HepG2 (cell line): ENCODE measurements around the gene IL1A. TPM values are rescaled to one million over a fixed set of nuclear protein-coding genes. Genes with fewer than 3 reads are reported as not detected.

Experiments used
- ATAC-seq: fragments of 200-7000 bp; cut with Tn5 transposase; 3 replicates; pipeline ENCODE4 v1.9.1; 2020; ENCODE audit warnings: mild to moderate bottlenecking, moderate library complexity
- BruUV-seq: library from RNA; stranded (reverse); fragments of 400-500 nt; replicated peaks from 2 replicates; lab custom pipeline; 2021; lab: Mats Ljungman, UMichigan
- CTCF ChIA-PET: fragments of 300-600 bp; formaldehyde crosslinking; extraction: SDS; loops from one replicate; lab custom pipeline; 2021; ENCODE audit warnings: low total read pairs, inconsistent platforms, low intra/inter-chr PET ratio; lab: Yijun Ruan, JAX
- POLR2A ChIA-PET: fragments of 350-600 bp; sonication (Branson Sonifier 250); formaldehyde crosslinking; loops from one replicate; lab custom pipeline; 2020; ENCODE audit warnings: antibody characterized with exemption, inconsistent platforms; lab: Yijun Ruan, JAX
- DNase-seq: peaks from one replicate; pipeline ENCODE4 v3.0.0-alpha.2; 2015; ENCODE audit warnings: low spot score
- FAIRE-seq: peaks from 3 replicates; lab custom pipeline; 2011; peaks lifted over from hg19 to GRCh38; lab: Jason Lieb, UNC
- H2AFZ ChIP-seq: one replicate; pipeline ENCODE4 v1.6.1; 2011; ENCODE audit warnings: low read length, inconsistent platforms
- H3K27ac ChIP-seq: fragments of 300-600 bp; 3 replicates; pipeline ENCODE4 v1.8.0; 2011; ENCODE audit warnings: mixed run types, mild to moderate bottlenecking, mixed read lengths, low read length, inconsistent platforms; ENCODE audit not compliant: insufficient read depth; ENCODE audit errors: extremely low read length
- H3K27me3 ChIP-seq, 2 experiments: fragments of 200-600 bp in 1 of 2; 2 replicates in 1 of 2; 3 replicates in 1 of 2; pipeline versions ENCODE4 v1.6.0 to v1.8.0; 2011; ENCODE audit warnings: low read length in 2 of 2, mild to moderate bottlenecking in 2 of 2, moderate library complexity in 2 of 2, inconsistent platforms in 1 of 2; ENCODE audit not compliant: insufficient read depth in 2 of 2, control insufficient read depth in 1 of 2
- H3K36me3 ChIP-seq, 2 experiments: fragments of 200-600 bp in 1 of 2; replicated peaks in 1 of 2; 2 replicates in 1 of 2; 3 replicates in 1 of 2; pipeline versions ENCODE4 v1.5.1 to v1.8.0; 2011; ENCODE audit warnings: low read length in 2 of 2, inconsistent platforms in 1 of 2; ENCODE audit not compliant: insufficient read depth in 2 of 2, control insufficient read depth in 1 of 2
- H3K4me1 ChIP-seq: 2 replicates; pipeline ENCODE4 v1.5.1; 2012; ENCODE audit warnings: low read length, inconsistent platforms; ENCODE audit not compliant: insufficient read depth
- H3K4me2 ChIP-seq: 2 replicates; pipeline ENCODE4 v1.6.0; 2011; ENCODE audit warnings: low read depth, low read length, inconsistent platforms
- H3K4me3 ChIP-seq, 3 experiments: fragments of 200-600 bp in 1 of 3; sonication (generic), shearing (Covaris generic) in 1 of 3; replicated peaks in 1 of 3; 2 replicates each; pipeline ENCODE4 v1.5.1; 2011 to 2016; ENCODE audit warnings: low read length in 3 of 3, inconsistent platforms in 2 of 3, low read depth in 2 of 3, mild to moderate bottlenecking in 2 of 3, control low read depth in 1 of 3, mixed read lengths in 1 of 3; ENCODE audit not compliant: insufficient read depth in 1 of 3
- H3K79me2 ChIP-seq: one replicate; pipeline ENCODE4 v1.6.1; 2011; ENCODE audit warnings: low read length, inconsistent platforms; ENCODE audit not compliant: insufficient read depth
- H3K9ac ChIP-seq: 2 replicates; pipeline ENCODE4 v1.6.0; 2011; ENCODE audit warnings: mild to moderate bottlenecking, low read depth, low read length, inconsistent platforms; ENCODE audit not compliant: insufficient read depth
- H3K9me3 ChIP-seq: 2 replicates; pipeline ENCODE4 v1.5.1; 2012; ENCODE audit warnings: mild to moderate bottlenecking, low read length
- H4K20me1 ChIP-seq: 2 replicates; pipeline ENCODE4 v1.6.0; 2011; ENCODE audit warnings: inconsistent platforms, mild to moderate bottlenecking, low read length, moderate library complexity; ENCODE audit not compliant: insufficient read depth
- MXD4 ChIP-seq: IDR thresholded peaks from 2 replicates; pipeline ENCODE4 v1.6.1; 2016; ENCODE audit warnings: mild to moderate bottlenecking, missing biosample characterization, missing genetic modification reagents
- RBM39 ChIP-seq: fragments of 200-400 bp; formaldehyde crosslinking; IDR thresholded peaks from one replicate; pipeline ENCODE4 v1.6.1; 2018; ENCODE audit warnings: antibody characterized with exemption, mild to moderate bottlenecking, low read depth, low read length; ENCODE audit not compliant: poor library complexity, severe bottlenecking
- SETDB1 ChIP-seq: sonication (generic); formaldehyde crosslinking; IDR thresholded peaks from 2 replicates; pipeline ENCODE4 v1.5.1; 2020; ENCODE audit warnings: missing genetic modification reagents, mild to moderate bottlenecking, borderline replicate concordance
- ZNF337 ChIP-seq: sonication (generic); formaldehyde crosslinking; IDR thresholded peaks from 2 replicates; pipeline ENCODE4 v1.5.1; 2020; ENCODE audit warnings: missing genetic modification reagents, low read depth, mild to moderate bottlenecking, borderline replicate concordance
- ZNF383 ChIP-seq: sonication (generic); formaldehyde crosslinking; IDR thresholded peaks from 2 replicates; pipeline ENCODE4 v1.4.0; 2020; ENCODE audit warnings: missing genetic modification reagents, mild to moderate bottlenecking, borderline replicate concordance
- ZNF567 ChIP-seq: sonication (generic); formaldehyde crosslinking; IDR thresholded peaks from 2 replicates; pipeline ENCODE4 v1.8.1; 2023; ENCODE audit warnings: mild to moderate bottlenecking, missing genetic modification reagents, borderline replicate concordance
- ZNF788 ChIP-seq: sonication (generic); formaldehyde crosslinking; IDR thresholded peaks from 2 replicates; pipeline ENCODE4 v1.5.0; 2020; ENCODE audit warnings: mild to moderate bottlenecking, missing genetic modification reagents, borderline replicate concordance
- WGBS: methylation state at CpG from one replicate; pipeline ENCODE4 v1.1.6; 2017; ENCODE audit warnings: low lambda C conversion rate; 5-methylcytosine and 5-hydroxymethylcytosine counted together
- in situ Hi-C: cut with HindIII; loops from 2 replicates; pipeline ENCODE4 v1.10.0; 2017; ENCODE audit warnings: low pct_unique_long_range_greater_than_20kb; ENCODE audit not compliant: extremely low pct_ligation_motif_present
- intact Hi-C: fragments of 100-400 bp; cut with micrococcal nuclease; formaldehyde crosslinking; loops from one replicate; pipeline ENCODE4 v1.10.0; 2022; ENCODE audit not compliant: unreplicated experiment
- polyA plus RNA-seq, 8 experiments: library from polyadenylated mRNA; depleted of rRNA in 3 of 8; stranded (reverse) in 7 of 8; unstranded in 1 of 8; fragments of >200 nt; fragmentation: Illumina TruSeq in 4 of 8; extraction: Trizol in 4 of 8; gene quantifications; 2 replicates each; pipeline versions ENCODE4 v1.2.1 to v1.2.3, GENCODE V29; 2011 to 2016; ENCODE audit warnings: low read depth in 4 of 8, missing spikeins in 1 of 8, mixed read lengths in 1 of 8; ENCODE audit not compliant: insufficient read depth in 1 of 8
- total RNA-seq, 5 experiments: library from RNA; depleted of rRNA; stranded (reverse); fragments of >200 nt; fragmentation: Illumina TruSeq; extraction: Trizol; gene quantifications; 2 replicates each; pipeline ENCODE4 v1.2.3, GENCODE V29; 2016; ENCODE audit warnings: low read depth in 1 of 5
- TF ChIP-seq, protein P1 (sequence below): sonication (generic); formaldehyde crosslinking; IDR thresholded peaks from 2 replicates; pipeline ENCODE4 v1.5.0; 2020; ENCODE audit warnings: mild to moderate bottlenecking, low read depth, missing genetic modification reagents, borderline replicate concordance
- TF ChIP-seq, protein P2 (sequence below): sonication (generic); formaldehyde crosslinking; IDR thresholded peaks from 2 replicates; pipeline ENCODE4 v1.4.0; 2020; ENCODE audit warnings: low read depth, mild to moderate bottlenecking, missing genetic modification reagents

Gene IL1A
- total and polyA plus RNA-seq, 2 of the 13 experiments (the other 11 are each of a cell fraction or from before 2014, with no cell fraction given) = not detected

DNA sequence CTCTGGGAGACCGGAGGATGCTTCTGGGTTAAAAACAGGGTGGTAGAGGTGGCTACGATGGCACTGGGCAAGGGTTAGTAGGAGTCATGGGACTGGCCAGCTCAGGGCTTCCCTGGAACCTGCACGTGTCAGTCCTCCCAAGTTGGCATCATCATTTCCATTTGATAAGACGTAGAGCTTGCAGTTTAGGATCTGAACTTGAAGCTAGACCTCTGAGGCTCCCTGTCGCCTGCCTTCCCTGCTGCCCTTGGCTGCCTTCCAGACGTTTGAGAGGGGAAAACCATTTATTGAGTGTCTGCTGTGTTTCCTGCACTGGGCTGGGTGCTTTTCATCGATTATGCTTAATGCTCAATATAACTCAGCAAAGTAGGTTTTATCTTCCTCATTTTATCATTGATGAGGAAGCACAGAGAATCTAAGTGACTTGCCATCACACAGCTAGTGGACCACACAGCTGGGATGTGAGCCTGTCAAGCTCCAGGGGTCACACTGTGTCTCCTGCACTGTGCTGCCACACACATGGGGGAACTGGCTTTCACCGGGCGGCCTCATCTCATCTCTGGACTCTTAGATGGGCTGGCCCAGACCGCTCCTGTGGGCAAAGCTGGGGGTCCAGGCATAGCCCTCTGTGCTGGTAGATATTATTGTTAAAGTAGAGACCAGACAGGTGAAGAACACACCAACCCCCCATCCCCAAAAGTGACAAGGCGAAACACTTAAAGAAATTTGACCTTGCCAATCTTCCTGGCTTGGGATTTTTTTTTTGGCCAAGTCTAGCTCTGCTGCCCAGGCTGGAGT lies 55.7 kb downstream of the IL1A start:
- DNase-seq (no peak), FAIRE-seq (no peak), ATAC-seq (no peak)
- Histone ChIP-seq H3K4me2 (no peak overlapping the region), H3K4me3 (no peak overlapping the region), H3K27me3 (no peaks in the 10 kb centered on the region; a peak in 1 of 5 replicates), H3K27ac (no peak overlapping the region), H4K20me1 (no peaks in the 10 kb centered on the region), H3K36me3 (no peaks in the 10 kb centered on the region), H3K9ac (no peak overlapping the region), H3K79me2 (no peaks in the 10 kb centered on the region), H2AFZ (no peak overlapping the region), H3K4me1 (peaks cover 23% of the 10 kb centered on the region), H3K9me3 (no peaks in the 10 kb centered on the region)
- ChIA-PET CTCF (interaction anchor here (5.8 kb wide), 1 partner anchor 102 kb away, joined by 113 read pairs; no protein-coding TSS in a partner anchor), POLR2A (no interaction called here)
- in situ Hi-C loops (no loop called here), intact Hi-C loops (loop anchor here (5.0 to 10.0 kb wide), 2 partner anchors 246 to 464 kb away; partner anchors contain the start of gene TTL)
- 63% methylated on average over 11 of the region's 11 CpGs for WGBS
- TF ChIP-seq ZNF337 (CRISPR knock-in tag) = no peak
- TF ChIP-seq, protein P1, sequence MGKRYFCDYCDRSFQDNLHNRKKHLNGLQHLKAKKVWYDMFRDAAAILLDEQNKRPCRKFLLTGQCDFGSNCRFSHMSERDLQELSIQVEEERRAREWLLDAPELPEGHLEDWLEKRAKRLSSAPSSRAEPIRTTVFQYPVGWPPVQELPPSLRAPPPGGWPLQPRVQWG (CRISPR knock-in tag) = no peak
- TF ChIP-seq ZNF383 (CRISPR knock-in tag) = no peak
- TF ChIP-seq RBM39 = no peak
- TF ChIP-seq MXD4 = no peak
- TF ChIP-seq SETDB1 (CRISPR knock-in tag) = no peak
- TF ChIP-seq, protein P2, sequence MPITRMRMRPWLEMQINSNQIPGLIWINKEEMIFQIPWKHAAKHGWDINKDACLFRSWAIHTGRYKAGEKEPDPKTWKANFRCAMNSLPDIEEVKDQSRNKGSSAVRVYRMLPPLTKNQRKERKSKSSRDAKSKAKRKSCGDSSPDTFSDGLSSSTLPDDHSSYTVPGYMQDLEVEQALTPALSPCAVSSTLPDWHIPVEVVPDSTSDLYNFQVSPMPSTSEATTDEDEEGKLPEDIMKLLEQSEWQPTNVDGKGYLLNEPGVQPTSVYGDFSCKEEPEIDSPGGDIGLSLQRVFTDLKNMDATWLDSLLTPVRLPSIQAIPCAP (CRISPR knock-in tag) = no peak
- TF ChIP-seq ZNF567 (CRISPR knock-in tag) = no peak
- no peak for TF ChIP-seq ZNF788 (CRISPR knock-in tag)
- BruUV-seq = no TSS peak
